ENCODE measurements around the gene IGSF8.

IGSF8 gene

GRCh38 chr1:160049101-160049500 lies 49.3 kb downstream of the IGSF8 start:
- H3K4me3 ChIP-seq (replicated peaks in 1 of 2; ENCODE audit: low read depth in 2 of 2, low read length in 2 of 2) = no peak overlapping the region
- DNase-seq (ENCODE audit: low read depth in 2 of 2) = no peak
- TF ChIP-seq, protein P1, sequence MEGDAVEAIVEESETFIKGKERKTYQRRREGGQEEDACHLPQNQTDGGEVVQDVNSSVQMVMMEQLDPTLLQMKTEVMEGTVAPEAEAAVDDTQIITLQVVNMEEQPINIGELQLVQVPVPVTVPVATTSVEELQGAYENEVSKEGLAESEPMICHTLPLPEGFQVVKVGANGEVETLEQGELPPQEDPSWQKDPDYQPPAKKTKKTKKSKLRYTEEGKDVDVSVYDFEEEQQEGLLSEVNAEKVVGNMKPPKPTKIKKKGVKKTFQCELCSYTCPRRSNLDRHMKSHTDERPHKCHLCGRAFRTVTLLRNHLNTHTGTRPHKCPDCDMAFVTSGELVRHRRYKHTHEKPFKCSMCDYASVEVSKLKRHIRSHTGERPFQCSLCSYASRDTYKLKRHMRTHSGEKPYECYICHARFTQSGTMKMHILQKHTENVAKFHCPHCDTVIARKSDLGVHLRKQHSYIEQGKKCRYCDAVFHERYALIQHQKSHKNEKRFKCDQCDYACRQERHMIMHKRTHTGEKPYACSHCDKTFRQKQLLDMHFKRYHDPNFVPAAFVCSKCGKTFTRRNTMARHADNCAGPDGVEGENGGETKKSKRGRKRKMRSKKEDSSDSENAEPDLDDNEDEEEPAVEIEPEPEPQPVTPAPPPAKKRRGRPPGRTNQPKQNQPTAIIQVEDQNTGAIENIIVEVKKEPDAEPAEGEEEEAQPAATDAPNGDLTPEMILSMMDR (IDR thresholded peaks at IDR 0.05; ENCODE audit: low read depth, low read length) = no peak

GRCh38 chr1:160048335-160048734 lies 50.1 kb downstream of the IGSF8 start:
- no peak for DNase-seq (ENCODE audit: low read depth in 2 of 2)
- no peak overlapping the region for H3K4me3 ChIP-seq (replicated peaks in 1 of 2; ENCODE audit: low read depth in 2 of 2, low read length in 2 of 2)
- TF ChIP-seq, protein P1 (IDR thresholded peaks at IDR 0.05; ENCODE audit: low read depth, low read length) = no peak

- TF ChIP-seq, protein P1 (IDR thresholded peaks at IDR 0.05; ENCODE audit: low read depth, low read length) = no peak
- H3K4me3 ChIP-seq (replicated peaks in 1 of 2; ENCODE audit: low read depth in 2 of 2, low read length in 2 of 2) = no peak overlapping the region
- DNase-seq (ENCODE audit: low read depth in 2 of 2) = no peak
Measured at GRCh38 chr1:160047111-160047991, 51.1 kb downstream of the IGSF8 start.

GRCh38 chr1:160046494-160047110 lies 51.8 kb downstream of the IGSF8 start:
- peak; percentile 59 for DNase-seq (ENCODE audit: low read depth in 2 of 2)
- no peak overlapping the region for H3K4me3 ChIP-seq (replicated peaks in 1 of 2; ENCODE audit: low read depth in 2 of 2, low read length in 2 of 2)
- TF ChIP-seq, protein P1 (IDR thresholded peaks at IDR 0.05; ENCODE audit: low read depth, low read length) = peak; percentile 59

- DNase-seq (ENCODE audit: low read depth in 2 of 2) = no peak
- TF ChIP-seq, protein P1 (IDR thresholded peaks at IDR 0.05; ENCODE audit: low read depth, low read length) = no peak
- H3K4me3 ChIP-seq (replicated peaks in 1 of 2; ENCODE audit: low read depth in 2 of 2, low read length in 2 of 2) = no peak overlapping the region
Measured at GRCh38 chr1:160045653-160046052, 52.8 kb downstream of the IGSF8 start.

- no peak overlapping the region for H3K4me3 ChIP-seq (replicated peaks in 1 of 2; ENCODE audit: low read depth in 2 of 2, low read length in 2 of 2)
- DNase-seq (ENCODE audit: low read depth in 2 of 2) = no peak
- TF ChIP-seq, protein P1 (IDR thresholded peaks at IDR 0.05; ENCODE audit: low read depth, low read length) = no peak
Measured at GRCh38 chr1:160043543-160043942, 54.9 kb downstream of the IGSF8 start.

Measured in cardiac fibroblast (primary cell).